Stimulated activated CD4-positive, alpha-beta T cell treated with anti-CD3 and anti-CD28 coated beads, Interleukin-4, amount 100 ng/mL, for 48 hours (primary cell): ENCODE measurements around the gene IFT88.

Source experiments
- DNase-seq, 2 donors: peaks; one replicate each; pipeline ENCODE4 v3.0.0-alpha.2; 2020; ENCODE audit warnings: low read depth in 2 of 2

Gene IFT88

DNA sequence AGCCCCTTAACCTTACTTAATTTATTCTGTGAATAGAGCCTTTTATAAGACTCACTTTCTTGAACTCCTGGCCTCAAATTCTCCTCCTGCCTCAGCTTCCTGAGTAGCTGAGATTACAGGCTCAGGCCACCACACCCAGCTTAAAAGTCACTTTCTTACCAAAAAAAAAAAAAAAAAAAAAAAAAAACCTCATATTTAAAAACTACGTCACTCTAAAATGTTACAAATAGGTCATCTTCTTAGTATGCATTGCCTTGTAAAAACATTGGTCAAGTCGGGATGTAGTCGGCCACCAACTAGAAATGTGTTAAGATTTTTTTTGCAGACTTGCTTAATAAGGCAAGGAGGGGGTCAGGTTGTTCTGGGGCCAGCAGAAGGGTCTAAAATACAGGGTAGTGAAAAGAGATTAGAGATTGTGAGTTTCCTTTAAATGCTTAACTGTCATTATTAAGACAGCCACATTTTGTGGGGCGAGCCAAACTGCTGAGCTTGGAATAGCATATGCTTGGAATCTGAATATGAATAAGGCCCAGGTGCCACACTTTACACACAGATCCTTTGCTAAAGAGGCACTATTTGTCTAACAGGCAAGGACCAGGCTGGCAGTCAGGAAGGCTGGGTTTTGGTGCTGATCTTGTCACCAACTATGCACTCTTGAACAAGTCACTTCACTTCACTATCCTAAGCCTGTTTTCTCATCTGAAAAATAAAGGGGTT, 120.1 kb downstream of the IFT88 start:
- DNase-seq: no peak

DNA sequence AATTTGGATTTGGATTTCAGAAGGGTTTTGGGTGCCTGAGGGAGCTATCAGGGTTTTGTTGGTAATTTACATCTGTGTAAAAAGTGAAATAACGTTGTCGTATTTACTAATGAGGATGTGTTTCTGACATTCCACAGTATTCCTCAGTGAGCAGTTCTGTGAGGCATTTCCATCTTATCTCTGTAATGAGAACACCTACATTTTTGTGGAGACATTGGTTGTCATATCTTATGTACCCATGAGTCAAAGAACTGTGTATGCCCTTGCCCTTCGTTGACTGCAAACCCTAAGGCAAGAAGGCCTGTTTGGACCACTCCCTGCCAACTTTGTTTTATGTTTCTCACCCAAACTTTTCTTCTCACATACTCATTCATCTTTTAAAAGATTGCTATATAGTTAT, 122.3 kb downstream of the IFT88 start:
- no peak for DNase-seq

DNA sequence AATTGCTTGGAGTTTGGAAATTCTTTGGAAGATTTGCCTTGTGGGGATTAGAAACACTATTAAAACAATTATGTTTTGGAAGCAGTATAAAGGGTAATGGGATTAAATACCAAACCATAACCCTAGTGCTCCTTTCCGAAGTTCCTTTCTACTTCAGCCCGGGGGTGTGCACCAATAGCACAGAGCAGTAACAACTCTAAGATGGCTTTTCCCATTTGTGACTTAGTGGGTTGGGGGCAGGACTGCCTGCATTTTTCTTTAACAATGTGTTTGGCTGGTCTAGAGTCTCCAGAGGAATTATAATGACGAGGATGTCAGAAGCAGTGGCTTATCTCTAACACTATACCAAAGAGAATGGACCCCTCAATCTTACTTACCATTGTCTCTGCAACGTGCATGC, 124.7 kb downstream of the IFT88 start:
- no peak for DNase-seq

DNA sequence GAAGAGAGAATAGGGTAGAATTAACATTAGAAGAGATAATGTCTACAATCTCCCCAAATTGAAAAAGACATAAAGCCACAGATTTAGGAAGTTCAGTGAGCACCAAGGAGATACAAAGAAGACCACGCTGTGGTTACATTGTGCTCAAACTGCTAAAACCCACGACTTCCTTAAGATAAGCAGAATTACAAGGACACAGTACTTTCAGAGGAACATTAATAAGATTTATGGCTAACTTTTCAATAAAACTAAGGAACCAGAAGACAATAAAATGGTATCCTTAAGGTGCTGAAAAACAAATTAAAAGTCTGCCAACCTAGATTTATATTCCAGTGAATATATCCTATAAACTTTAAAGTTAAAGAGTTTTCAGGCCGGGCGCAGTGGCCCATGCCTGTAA, 129.1 kb downstream of the IFT88 start:
- DNase-seq: no peak

DNA sequence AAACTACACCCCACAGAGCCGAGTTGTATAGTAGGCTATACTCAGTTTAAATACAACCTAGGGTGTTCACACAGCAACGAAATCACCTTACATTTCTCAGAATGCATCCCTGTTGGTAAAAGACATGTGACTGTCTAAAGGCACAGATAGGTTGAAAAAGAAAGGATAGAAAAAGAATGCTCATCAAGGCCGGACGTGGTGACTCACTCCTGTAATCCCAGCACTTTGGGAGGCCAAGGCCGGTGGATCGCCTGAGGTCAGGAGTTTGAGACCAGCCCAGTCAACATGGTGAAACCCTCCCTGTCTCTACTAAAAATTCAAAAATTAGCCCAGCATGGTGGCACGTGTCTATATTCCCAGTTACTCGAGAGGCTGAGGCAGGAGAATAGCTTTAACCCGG, 132.8 kb downstream of the IFT88 start:
- no peak for DNase-seq

DNA sequence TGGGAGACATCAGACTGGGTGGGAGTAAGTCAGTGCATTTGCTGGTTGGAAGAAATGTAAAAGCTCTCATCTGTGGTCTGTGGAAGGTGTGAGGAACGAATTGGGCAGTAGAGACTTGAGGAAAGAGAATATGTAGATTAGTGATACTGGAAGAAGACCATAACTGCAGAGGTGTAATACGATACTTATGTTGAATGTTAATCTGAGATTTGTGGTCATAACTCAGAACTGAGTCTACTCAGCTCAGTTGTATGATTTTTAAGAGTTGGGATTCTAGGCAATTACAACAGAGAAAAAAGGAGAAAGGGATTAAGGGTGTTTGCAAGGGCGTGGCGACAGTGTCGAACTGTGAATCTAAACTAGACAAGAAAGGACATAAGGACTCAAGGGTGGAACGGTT, 133.3 kb downstream of the IFT88 start:
- DNase-seq: no peak

DNA sequence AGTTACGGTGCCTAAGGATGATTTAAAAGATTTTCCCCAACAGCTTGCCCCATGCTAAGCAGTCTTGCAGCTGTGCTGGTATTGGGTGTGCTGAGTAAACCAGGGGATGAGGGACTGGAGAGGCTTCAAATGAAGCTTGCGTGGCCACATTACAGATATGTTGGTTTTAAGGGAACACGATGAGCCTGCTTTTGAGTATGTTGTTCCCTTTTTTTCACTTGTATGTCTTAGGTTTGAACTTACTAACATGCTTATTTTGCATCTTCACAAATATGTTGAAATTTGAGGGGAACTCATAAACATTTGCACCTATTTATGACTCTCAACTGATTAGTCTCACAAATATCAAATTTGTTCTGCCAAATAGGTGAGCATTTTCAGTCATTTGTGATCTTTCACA, 134.5 kb downstream of the IFT88 start:
- no peak for DNase-seq

DNA sequence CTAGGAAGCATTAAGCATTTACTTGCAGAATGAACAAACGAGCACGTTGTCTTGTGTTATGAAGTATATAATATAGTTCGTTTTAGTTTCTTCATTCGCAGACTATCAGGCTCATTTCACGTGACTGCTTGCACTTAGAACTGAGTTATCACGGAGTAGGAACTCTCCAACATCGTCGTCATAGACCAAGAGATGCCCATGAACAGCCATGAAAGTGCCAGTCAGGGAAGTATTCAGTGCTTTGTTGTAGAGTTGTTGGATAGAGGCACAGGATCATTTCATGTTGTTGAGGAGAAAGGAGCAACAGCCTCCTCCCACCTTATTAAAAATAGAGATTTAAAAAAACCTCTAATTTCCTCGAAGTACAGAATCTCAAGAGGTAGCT, 135.6 kb downstream of the IFT88 start:
- DNase-seq: no peak

DNA sequence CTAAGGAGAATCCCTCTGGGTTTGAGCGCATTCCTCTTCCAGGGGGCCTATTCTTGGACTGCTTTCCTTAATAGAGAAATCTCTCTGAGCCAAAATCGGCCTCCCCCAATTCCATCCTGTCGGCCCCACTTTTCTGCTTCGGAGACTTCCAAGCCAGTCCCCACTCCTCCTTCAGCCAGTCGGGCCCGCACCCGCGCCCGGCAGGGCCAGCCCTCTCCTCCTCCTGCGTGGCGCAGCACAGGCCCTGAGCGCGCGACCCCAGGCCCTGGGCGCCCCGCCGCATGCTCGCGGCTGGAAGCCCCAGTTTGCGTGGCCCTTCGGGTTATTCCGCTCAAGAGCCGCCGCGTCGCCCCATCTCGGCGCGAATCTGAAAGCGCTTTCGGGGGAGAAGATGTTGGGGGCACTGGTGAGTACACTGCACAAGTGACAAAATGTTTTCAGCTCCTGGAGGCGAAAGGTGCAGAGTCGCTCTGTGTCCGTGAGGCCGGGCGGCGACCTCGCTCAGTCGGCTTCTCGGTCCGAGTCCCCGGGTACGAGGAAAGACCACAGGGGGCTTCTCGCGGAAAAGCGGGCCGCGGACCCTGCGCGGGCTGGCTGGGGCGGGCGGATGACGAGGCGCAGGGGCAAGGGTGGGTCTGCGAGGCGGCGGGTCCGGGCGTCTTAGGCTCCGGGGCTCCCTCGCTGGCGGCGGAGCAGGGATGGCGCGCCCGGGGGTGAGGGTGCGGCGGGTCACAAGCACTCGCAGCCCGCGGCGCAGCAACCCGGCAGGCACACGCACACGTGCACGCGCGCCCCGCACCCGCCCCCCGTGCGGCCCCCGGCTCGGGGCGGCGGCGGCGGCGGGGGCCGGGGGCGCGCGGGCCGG, 136.2 kb downstream of the IFT88 start, which contains the start of gene IL17D:
Gene IL17D (plus strand): TSS at position 785 of the 865 bp plus-strand sequence. CDS start 303 bp downstream, outside the sequence.
- DNase-seq: peak in 1 of 2 donors; percentile 24

DNA sequence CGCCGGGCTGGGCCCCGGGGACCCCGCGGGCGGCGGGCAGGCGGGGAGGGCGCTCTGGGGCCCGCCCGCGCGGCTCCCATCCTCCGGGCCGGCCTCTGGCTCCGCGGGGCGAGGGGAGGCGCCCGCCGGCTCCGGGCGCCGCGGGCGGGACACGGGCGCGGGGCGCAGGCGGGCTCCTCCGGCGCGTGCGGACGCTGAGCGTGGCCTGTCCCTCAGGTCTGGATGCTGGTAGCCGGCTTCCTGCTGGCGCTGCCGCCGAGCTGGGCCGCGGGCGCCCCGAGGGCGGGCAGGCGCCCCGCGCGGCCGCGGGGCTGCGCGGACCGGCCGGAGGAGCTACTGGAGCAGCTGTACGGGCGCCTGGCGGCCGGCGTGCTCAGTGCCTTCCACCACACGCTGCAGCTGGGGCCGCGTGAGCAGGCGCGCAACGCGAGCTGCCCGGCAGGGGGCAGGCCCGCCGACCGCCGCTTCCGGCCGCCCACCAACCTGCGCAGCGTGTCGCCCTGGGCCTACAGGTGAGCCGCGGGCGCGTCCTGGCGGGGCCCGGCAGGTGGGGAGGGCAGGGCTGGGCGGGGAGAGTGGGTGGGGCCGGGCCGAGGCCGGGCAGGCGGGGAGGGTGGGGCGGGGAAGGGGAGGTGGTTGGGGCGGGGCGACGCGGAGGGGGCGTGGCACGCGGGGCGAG, 137.0 kb downstream of the IFT88 start:
- peak; percentile 60 to 61 for DNase-seq

DNA sequence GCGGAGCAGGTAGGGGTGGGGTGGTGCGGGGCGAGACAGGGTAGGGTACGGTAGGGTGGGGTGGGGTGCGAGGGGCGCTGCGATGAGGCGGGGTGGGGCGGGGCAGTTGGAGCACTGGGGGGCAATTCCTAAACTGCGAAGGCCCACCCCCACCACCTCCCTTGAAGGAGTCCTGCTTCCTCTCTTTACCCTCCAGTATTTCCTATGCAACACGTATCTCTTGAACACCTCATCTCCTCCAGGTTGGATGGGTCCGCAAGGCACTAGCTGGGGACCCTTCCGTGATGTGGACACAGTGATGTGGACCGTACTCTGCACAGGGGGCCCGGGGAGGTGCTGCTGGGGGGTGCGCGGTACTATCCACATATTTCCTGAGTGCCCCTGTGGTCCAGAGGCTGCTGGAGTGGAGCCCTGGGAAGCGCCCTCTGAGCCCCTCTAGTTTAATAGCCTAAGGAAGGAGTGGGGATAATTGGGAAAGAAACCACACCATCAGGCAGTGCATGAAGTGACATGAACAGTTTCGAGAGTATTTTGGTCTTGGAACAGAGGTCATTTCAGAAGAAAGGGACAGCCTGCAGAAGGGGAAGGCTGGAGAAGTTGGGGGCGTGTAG, 137.6 kb downstream of the IFT88 start:
- DNase-seq: no peak

DNA sequence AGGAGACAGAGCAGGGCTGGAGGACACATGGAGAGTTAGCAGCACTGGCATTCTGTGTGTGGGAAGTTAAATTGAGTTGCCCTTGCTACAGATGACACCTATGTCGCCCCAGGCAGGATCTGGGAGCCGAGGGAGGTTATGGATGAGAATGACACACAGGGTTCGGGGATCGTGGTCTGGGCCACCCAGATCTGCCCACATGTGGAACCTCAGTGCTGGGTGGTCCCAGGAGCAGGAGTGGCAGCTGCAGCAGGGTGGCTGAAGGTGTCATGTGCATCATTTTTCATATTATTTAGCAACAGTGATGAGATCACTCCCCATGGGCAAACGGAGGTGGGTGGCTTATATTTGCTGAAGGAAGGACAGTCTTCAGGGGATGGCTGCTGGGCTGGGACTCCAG, 139.7 kb downstream of the IFT88 start:
- no peak for DNase-seq

DNA sequence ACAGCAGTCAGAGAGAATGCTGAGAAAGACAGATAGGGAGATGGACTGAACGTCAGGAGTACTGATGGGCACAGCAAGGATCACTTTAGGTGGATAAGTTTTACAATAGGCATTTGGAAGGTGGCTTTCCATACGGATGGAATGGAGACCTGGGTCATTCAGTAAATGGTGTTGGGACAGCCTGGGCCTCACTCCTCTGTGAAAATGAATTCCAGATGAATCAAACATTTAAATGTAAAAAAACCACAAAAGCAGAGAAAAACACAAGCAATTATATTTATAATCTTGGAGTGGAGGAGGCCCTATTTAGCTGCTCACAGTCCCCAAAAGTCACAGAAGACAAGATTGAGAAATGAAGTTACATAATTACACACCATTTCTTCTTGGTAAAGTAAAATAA, 141.3 kb downstream of the IFT88 start:
- no peak for DNase-seq

DNA sequence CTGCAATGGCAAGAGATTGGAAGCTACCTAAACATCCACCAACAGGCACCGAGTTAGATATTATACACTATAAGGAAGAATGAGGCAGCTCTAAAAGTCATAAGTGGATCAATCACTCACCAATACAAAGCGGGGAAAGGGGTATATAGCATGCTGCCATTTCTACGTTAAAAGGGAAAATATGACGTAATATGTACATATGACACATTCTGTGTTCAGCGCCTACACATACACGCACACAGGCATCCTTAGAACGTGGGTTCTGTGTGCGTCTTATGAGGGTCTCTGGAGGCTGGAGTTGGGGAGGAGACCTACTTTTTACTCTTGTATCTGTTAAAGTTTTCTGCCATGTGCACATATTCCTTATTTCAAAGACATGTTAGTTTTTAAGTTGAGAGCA, 142.4 kb downstream of the IFT88 start:
- DNase-seq: no peak

DNA sequence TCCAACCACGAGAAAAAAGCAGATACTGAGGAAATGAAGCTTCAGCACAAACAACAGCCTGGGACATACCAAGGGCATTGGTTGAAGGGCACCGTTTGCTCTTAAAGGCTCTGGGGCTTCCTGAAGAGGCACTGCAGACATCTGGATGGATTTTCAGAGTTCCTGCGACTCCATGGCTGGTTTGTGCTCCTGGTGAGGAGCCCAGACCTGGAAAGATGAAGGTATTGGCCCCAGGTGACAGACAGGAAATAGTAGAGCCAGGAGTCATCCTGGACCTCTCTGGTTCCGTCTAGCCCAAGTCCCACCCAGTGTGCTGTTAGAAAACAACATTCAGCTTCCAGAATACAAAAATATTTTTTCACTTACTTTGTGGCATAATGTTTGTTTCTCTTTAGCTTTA, 142.8 kb downstream of the IFT88 start:
- no peak for DNase-seq

DNA sequence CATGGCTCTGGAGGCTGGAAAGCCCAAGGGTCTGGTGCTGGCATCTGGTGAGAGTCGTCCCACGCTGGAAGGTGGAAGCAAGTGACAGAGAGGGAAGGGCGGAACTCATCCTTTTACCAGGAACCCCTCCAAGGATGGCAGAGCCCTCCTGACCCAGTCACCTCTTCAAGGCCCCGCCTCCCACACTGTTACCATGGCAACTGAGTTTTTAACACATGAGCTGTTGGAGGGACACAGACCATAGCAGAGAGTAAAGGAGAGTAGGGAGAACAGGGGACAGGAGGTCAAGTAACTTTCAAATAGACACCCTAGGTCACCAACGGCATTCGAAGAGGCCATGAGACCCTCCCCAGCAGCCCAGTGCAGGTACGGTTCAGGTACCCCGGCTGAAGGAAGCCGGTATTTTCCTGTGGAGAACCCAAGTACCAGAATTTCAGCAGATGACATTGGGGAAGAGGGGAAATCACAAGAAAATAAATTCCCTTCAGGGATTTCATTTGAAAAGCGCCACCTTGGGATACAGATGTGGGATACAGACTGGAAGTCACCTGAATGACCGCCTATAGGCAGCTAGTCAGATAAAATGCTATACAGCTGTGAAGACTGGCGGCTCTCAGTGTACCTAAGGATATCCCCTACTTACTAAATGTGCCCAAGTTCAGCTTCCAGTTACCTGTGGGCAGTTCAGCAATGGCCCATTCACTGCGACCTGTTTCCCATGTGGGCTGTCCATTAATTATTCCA, 144.5 kb downstream of the IFT88 start:
- DNase-seq: no peak

DNA sequence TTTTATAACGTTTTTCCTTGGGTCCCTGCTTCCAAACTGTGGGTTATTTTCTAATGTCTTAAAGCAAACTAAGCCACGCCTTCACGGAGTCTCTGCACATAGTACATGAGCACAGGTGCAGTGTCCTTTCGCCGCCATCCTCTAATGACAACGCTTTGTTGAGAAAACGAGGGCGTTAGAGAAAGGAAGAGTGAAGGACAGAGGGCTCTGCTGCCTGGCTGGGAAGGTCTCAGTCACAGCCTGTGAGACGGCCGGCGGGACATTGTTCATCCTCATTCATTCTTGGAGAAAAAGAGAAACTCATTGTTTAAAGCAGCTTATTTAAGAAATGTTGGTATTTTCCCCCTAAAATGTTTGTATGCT, 146.0 kb downstream of the IFT88 start:
- no peak for DNase-seq

DNA sequence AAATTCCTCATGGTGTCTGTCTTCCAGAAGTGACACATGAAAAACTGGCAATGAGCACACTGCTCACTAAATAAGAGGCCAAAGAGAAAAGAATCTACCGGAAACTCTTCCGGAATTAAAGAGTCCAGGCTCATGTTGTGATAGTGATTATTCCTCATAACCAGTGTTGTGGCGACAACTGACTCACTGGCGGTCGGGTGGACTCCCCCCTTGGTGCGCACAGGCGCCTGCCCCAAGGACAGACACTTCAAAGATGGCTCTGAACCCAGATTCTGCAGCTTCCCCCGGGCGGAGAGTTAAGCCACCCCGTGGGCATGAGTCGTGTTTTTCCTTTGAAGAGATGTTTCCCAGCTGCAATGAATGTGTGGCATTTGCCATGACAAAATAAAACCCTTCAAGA, 146.8 kb downstream of the IFT88 start:
- no peak for DNase-seq

DNA sequence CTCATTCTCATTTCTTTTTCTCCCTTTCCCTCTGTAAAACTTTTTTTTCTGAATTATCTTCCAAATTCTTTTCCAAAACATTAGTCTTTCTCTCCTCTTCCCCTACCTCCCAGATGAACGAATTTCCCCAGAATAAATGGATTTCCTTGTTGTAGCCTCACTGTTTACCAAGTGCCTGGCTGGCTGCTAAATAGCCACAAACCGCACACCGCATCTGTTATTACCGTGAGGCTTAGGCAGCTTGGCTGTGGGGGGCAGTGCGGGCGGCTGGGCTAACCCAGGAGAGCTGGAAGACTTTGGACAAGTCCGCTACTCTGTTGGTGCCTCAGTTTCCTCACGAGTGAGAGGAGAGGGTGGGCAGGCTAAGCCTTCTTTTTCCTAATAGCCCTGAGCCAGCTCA, 147.2 kb downstream of the IFT88 start:
- DNase-seq: no peak

DNA sequence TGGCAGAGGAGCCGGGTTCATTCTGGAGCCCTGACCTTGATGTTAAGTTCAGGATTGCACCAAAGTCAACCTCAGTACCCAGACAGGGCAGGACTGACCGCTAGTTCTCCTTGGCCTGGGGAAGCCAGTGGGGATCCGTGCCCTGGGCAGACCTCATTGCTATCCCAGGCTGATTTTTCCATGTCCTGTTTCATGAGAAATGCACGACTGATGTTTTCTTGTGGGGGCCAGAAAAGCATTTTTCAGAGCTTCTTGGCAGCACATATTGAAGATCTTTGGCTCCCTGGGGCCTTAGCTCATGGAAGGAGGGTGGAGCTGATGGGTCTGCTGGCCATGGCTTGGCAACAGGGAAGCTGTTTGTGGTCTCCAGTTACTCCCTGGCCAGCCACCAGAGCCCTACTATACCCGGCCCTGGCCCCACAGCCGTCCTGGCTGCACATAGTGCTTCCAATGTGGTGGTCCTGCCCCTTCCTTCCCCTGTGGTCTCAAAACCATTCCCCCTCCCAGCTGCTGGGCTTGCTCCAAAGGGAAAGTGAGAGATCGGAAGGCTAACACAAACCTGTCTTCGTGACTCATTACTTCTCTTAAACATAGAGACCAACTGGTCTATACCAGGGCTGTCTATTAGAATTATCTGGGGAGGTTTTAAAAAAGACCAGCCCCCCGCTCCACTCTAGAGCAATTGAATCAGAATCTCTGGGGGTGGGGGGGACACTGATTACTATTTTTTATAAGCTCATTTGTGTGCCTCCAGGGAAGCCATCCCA, 147.8 kb downstream of the IFT88 start:
- DNase-seq: no peak

DNA sequence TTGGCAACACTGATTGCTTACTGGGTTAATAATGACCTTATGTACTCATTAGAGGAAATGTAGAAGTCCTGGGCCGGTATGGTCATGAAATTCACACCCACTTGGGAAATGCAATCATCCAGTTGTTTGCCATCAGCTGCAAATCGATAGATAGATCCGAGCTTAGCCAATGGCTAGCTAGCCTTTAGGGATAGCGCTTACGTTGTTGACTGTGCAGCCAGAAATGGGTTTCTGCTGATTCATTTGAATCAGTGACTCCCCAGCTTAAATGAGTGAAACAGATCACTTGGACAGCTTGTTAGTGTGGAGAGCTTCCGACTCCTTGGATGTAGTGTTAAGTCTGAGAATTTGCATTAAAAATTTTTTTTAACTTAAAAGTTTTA, 148.4 kb downstream of the IFT88 start:
- DNase-seq: no peak
